ENCODE data around the gene PTPRN2.

GRCh38 chr7:158101821-158102450, 485.7 kb downstream of the PTPRN2 start:
- TF ChIP-seq EZH2 (IDR thresholded peaks at IDR 0.05; ENCODE audit: low read length, missing control alignments) (no peak), CTCF (conservative IDR thresholded peaks at IDR 0.05 in 1 of 2, IDR thresholded peaks at IDR 0.05 in 1 of 2; ENCODE audit: low read depth in 1 of 2, low read length in 2 of 2) (no peak)

Data from fibroblast of lung (primary cell).